Panc1 (cell line): ENCODE data around the gene ASPRV1. TPM values are rescaled to one million over a fixed set of nuclear protein-coding genes. Genes with fewer than 3 reads are reported as not detected.
A peak's percentile ranks its signal among the peaks of the same experiment; 100 is the strongest.

Experiments
- ATAC-seq: fragments of 200-7000 bp; cut with Tn5 transposase; 2 replicates; pipeline ENCODE4 v1.9.1; 2020; ENCODE audit warnings: mild to moderate bottlenecking, moderate library complexity
- Bru-seq: library from RNA; stranded (reverse); fragments of 400-500 nt; gene quantifications from one replicate; lab custom pipeline; 2021; lab: Mats Ljungman, UMichigan
- BruChase-seq, 2 experiments: library from RNA; stranded (reverse); fragments of 400-500 nt; gene quantifications; one replicate each; lab custom pipeline; 2021; lab: Mats Ljungman, UMichigan
- BruUV-seq: library from RNA; stranded (reverse); fragments of 400-500 nt; replicated peaks from 2 replicates; lab custom pipeline; 2021; lab: Mats Ljungman, UMichigan
- CTCF ChIA-PET: fragments of 300-600 bp; sonication (Branson Sonifier 250); formaldehyde crosslinking; loops from one replicate; lab custom pipeline; 2022; ENCODE audit warnings: antibody characterized with exemption; lab: Charles Lee
- POLR2A ChIA-PET: fragments of 300-600 bp; sonication (Branson Sonifier 250); formaldehyde crosslinking; loops from one replicate; lab custom pipeline; 2022; ENCODE audit warnings: antibody characterized with exemption; lab: Charles Lee
- DNase-seq: peaks from one replicate; pipeline ENCODE4 v3.0.0-alpha.2; 2010; ENCODE audit warnings: low read depth, low spot score
- H3K27ac ChIP-seq: 2 replicates; pipeline ENCODE4 v1.5.1; 2011; ENCODE audit warnings: mild to moderate bottlenecking, low read length, inconsistent platforms
- H3K27me3 ChIP-seq: fragments of 200-500 bp; sonication (Bioruptor generic); 2 replicates; pipeline ENCODE4 v1.6.0; 2014; ENCODE audit warnings: low read length, inconsistent platforms; ENCODE audit not compliant: control insufficient read depth, insufficient read depth
- H3K36me3 ChIP-seq: fragments of 200-500 bp; sonication (Bioruptor generic); 2 replicates; pipeline ENCODE4 v1.5.1; 2014; ENCODE audit warnings: inconsistent platforms, mild to moderate bottlenecking, low read length, moderate library complexity; ENCODE audit not compliant: control insufficient read depth, insufficient read depth
- H3K4me1 ChIP-seq: 2 replicates; pipeline ENCODE4 v1.5.1; 2011; ENCODE audit warnings: inconsistent platforms, mild to moderate bottlenecking, low read length, moderate library complexity; ENCODE audit not compliant: control insufficient read depth, insufficient read depth
- H3K4me3 ChIP-seq, 2 experiments: 2 replicates each; pipeline ENCODE4 v1.5.1; 2011 to 2012; ENCODE audit warnings: low read depth in 2 of 2, low read length in 2 of 2, mild to moderate bottlenecking in 2 of 2, inconsistent platforms in 1 of 2, moderate library complexity in 1 of 2
- H3K9me3 ChIP-seq: fragments of 200-500 bp; sonication (Bioruptor generic); 2 replicates; pipeline ENCODE4 v1.5.1; 2014; ENCODE audit warnings: low read depth, mild to moderate bottlenecking, inconsistent platforms, low read length, moderate library complexity; ENCODE audit not compliant: control insufficient read depth, insufficient read depth
- POLR2AphosphoS5 ChIP-seq: IDR thresholded peaks from 2 replicates; pipeline ENCODE4 v1.6.1; 2012; ENCODE audit warnings: mild to moderate bottlenecking, low read depth, low read length, moderate library complexity
- SIN3A ChIP-seq: IDR thresholded peaks from 2 replicates; pipeline ENCODE4 v1.6.1; 2012; ENCODE audit warnings: low read depth, mild to moderate bottlenecking, low read length, moderate library complexity, borderline replicate concordance; ENCODE audit not compliant: insufficient read depth
- TCF7L2 ChIP-seq: IDR thresholded peaks from 2 replicates; pipeline ENCODE4 v1.6.1; 2011; ENCODE audit warnings: mild to moderate bottlenecking, low read depth, low read length, inconsistent platforms
- in situ Hi-C: cut with HindIII; loops from 2 replicates; pipeline ENCODE4 v1.10.0; 2016; ENCODE audit warnings: low sequenced_read_pairs, low pct_unique_long_range_greater_than_20kb
- intact Hi-C: fragments of 100-400 bp; cut with micrococcal nuclease; formaldehyde crosslinking; loops from one replicate; pipeline ENCODE4 v1.10.0; 2022; ENCODE audit not compliant: unreplicated experiment
- long read RNA-seq: library from polyadenylated mRNA; unstranded; transcript quantifications from one replicate; pipeline ENCODE4 v2.0.0, GENCODE V29; 2021; ENCODE audit not compliant: unreplicated experiment
- polyA plus RNA-seq: library from polyadenylated mRNA; unstranded; fragments of >200 nt; gene quantifications from one replicate; pipeline ENCODE4 v1.2.1, GENCODE V29; 2012; ENCODE audit warnings: missing spikeins; ENCODE audit not compliant: insufficient read length
- total RNA-seq: library from RNA; stranded (reverse); gene quantifications from one replicate; pipeline ENCODE4 v1.2.1, GENCODE V29; 2021; ENCODE audit not compliant: unreplicated experiment
- TF ChIP-seq, protein P1 (sequence below): fragments of 450-650 bp; IDR thresholded peaks from 2 replicates; pipeline ENCODE4 v1.5.1; 2017; ENCODE audit warnings: mild to moderate bottlenecking
- TF ChIP-seq, protein P2 (sequence below), 2 experiments: IDR thresholded peaks; 2 replicates each; pipeline ENCODE4 v1.6.1; 2011 to 2012; ENCODE audit warnings: low read depth in 2 of 2, control low read depth in 1 of 2, low read length in 1 of 2, mild to moderate bottlenecking in 1 of 2, moderate library complexity in 1 of 2; ENCODE audit not compliant: insufficient read depth in 1 of 2

ASPRV1 gene
- total RNA-seq (0.21 TPM), Bru-seq, nascent RNA (percentile 17 among the genes with signal in this experiment), BruChase-seq, experiment 1, labeled RNA remaining after a 2-hour chase (percentile 35 among the genes with signal in this experiment), BruChase-seq, experiment 2, labeled RNA remaining after a 6-hour chase (percentile 43 among the genes with signal in this experiment)
- 0.27 TPM for polyA plus RNA-seq
- long read RNA-seq = 0 reads

DNA sequence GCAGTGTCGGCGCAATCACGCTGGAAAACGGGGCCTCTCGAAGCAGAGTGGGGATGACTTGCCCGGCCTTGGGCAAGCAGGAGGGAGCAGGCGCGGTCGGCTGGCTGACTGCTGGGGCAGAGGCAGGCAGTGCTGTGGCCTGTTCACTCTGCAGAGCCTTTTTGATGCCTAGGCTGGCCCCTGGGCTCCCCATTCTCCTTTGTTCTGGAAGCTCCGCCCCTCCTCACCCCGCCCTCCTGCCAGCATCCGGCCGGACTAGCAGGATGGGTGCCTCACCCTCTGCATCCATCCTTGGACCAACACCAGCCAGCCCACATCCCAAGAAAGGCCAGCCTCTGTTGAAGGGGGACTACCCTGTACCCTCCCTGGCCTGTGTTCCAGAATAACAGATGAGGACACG lies at the start of gene ASPRV1:
TSS of gene ASPRV1 (minus strand) at position 136 of the 400 bp plus-strand sequence. CDS start 195 bp downstream, outside the sequence.
- intact Hi-C loops (no loop called here), in situ Hi-C loops (no loop called here)
- CTCF ChIA-PET = no interaction called here
- BruUV-seq = no TSS peak
- no peaks in the 10 kb centered on the region; the same call in 1 of the 2 replicates for H3K4me1 ChIP-seq
- no peak for DNase-seq
- H3K27me3 ChIP-seq = no peaks in the 10 kb centered on the region
- H3K9me3 ChIP-seq = no peaks in the 10 kb centered on the region
- ATAC-seq = no peak
- H3K4me3 ChIP-seq = no peak within 1 kb of the TSS
- no peaks in the 10 kb centered on the region for H3K36me3 ChIP-seq
- POLR2A ChIA-PET = no interaction called here
- no peak for TF ChIP-seq SIN3A
- no peak for TF ChIP-seq TCF7L2
- TF ChIP-seq, protein P1, sequence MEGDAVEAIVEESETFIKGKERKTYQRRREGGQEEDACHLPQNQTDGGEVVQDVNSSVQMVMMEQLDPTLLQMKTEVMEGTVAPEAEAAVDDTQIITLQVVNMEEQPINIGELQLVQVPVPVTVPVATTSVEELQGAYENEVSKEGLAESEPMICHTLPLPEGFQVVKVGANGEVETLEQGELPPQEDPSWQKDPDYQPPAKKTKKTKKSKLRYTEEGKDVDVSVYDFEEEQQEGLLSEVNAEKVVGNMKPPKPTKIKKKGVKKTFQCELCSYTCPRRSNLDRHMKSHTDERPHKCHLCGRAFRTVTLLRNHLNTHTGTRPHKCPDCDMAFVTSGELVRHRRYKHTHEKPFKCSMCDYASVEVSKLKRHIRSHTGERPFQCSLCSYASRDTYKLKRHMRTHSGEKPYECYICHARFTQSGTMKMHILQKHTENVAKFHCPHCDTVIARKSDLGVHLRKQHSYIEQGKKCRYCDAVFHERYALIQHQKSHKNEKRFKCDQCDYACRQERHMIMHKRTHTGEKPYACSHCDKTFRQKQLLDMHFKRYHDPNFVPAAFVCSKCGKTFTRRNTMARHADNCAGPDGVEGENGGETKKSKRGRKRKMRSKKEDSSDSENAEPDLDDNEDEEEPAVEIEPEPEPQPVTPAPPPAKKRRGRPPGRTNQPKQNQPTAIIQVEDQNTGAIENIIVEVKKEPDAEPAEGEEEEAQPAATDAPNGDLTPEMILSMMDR = no peak
- TF ChIP-seq POLR2AphosphoS5 = no peak
- TF ChIP-seq, protein P2, sequence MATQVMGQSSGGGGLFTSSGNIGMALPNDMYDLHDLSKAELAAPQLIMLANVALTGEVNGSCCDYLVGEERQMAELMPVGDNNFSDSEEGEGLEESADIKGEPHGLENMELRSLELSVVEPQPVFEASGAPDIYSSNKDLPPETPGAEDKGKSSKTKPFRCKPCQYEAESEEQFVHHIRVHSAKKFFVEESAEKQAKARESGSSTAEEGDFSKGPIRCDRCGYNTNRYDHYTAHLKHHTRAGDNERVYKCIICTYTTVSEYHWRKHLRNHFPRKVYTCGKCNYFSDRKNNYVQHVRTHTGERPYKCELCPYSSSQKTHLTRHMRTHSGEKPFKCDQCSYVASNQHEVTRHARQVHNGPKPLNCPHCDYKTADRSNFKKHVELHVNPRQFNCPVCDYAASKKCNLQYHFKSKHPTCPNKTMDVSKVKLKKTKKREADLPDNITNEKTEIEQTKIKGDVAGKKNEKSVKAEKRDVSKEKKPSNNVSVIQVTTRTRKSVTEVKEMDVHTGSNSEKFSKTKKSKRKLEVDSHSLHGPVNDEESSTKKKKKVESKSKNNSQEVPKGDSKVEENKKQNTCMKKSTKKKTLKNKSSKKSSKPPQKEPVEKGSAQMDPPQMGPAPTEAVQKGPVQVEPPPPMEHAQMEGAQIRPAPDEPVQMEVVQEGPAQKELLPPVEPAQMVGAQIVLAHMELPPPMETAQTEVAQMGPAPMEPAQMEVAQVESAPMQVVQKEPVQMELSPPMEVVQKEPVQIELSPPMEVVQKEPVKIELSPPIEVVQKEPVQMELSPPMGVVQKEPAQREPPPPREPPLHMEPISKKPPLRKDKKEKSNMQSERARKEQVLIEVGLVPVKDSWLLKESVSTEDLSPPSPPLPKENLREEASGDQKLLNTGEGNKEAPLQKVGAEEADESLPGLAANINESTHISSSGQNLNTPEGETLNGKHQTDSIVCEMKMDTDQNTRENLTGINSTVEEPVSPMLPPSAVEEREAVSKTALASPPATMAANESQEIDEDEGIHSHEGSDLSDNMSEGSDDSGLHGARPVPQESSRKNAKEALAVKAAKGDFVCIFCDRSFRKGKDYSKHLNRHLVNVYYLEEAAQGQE (IDR thresholded peaks at IDR 0.05; ENCODE audit: insufficient read depth in 1 of 2, low read depth in 2 of 2, low read length in 1 of 2) = no peak
- no peak within 1 kb of the TSS for H3K27ac ChIP-seq

DNA sequence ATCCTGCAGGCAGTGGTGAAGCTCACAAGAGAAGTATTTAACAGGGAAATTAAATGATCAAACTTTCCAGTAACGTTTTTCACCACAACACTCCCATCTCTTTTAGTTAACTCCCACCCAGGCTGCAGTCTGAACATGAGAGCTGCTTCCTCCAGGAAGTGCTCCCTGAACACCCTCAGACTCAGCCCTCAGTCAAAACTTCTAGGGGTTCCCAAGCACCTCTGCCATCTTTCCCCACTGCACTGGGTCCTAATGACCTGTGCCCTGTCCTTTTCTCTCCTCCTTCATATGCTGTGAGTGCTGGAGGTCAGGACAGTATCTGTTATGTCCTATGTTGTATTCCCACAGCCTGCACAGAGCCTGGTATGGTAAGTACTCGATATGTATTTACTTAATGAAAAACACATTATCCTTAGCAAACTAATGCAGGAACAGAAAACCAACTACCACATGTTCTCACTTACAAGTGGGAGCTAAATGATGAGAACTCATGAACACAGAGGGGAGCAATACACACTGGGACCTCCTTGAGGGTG lies 49.2 kb upstream of the ASPRV1 start:
- Histone ChIP-seq H3K36me3 (no peaks in the 10 kb centered on the region), H3K4me3 (no peak overlapping the region), H3K9me3 (no peaks in the 10 kb centered on the region), H3K27me3 (no peaks in the 10 kb centered on the region), H3K4me1 (no peaks in the 10 kb centered on the region), H3K27ac (no peak overlapping the region)
- DNase-seq = no peak
- no peak for ATAC-seq
- POLR2A ChIA-PET = no interaction called here
- in situ Hi-C loops = no loop called here
- TF ChIP-seq, protein P1 = no peak
- BruUV-seq = no TSS peak
- intact Hi-C loops = no loop called here
- CTCF ChIA-PET = no interaction called here
